OCI-LY3 (cell line): ENCODE measurements around the gene USH2A.

Experiments
- H2AFZ ChIP-seq: fragments of 200-600, 300-600 bp; shearing (Covaris generic); 2 replicates; pipeline ENCODE4 v1.6.0; 2014; ENCODE audit warnings: antibody characterized with exemption, low read depth, low read length
- H3K27ac ChIP-seq: fragments of 200-600, 300-600 bp; sonication (generic); 2 replicates; pipeline ENCODE4 v1.5.1; 2014; ENCODE audit warnings: mild to moderate bottlenecking, low read length, moderate library complexity, mixed read lengths
- H3K27me3 ChIP-seq: fragments of 200-600, 300-600 bp; sonication (generic); 2 replicates; pipeline ENCODE4 v1.6.1; 2014; ENCODE audit warnings: low read depth, low read length, mixed read lengths
- H3K36me3 ChIP-seq: fragments of 200-600, 300-600 bp; sonication (generic); replicated peaks from 2 replicates; pipeline ENCODE3; 2014; ENCODE audit warnings: low read depth, low read length, mixed read lengths
- H3K4me1 ChIP-seq: fragments of 300-600, 200-600 bp; sonication (generic); 2 replicates; pipeline ENCODE4 v1.6.1; 2014; ENCODE audit warnings: low read length, mixed read lengths
- H3K4me2 ChIP-seq: fragments of 200-600, 300-600 bp; sonication (generic); 2 replicates; pipeline ENCODE4 v1.6.1; 2014; ENCODE audit warnings: low read length, mixed read lengths
- H3K4me3 ChIP-seq: fragments of 300-600, 200-600 bp; sonication (generic); 2 replicates; pipeline ENCODE4 v1.5.1; 2014; ENCODE audit warnings: antibody characterized with exemption, mild to moderate bottlenecking, low read length, moderate library complexity
- H3K79me2 ChIP-seq: fragments of 300-600, 200-600 bp; shearing (Covaris generic); 2 replicates; pipeline ENCODE4 v1.6.1; 2014; ENCODE audit warnings: mild to moderate bottlenecking, low read length, mixed read lengths
- H3K9ac ChIP-seq: fragments of 300-600, 200-600 bp; shearing (Covaris generic); 2 replicates; pipeline ENCODE4 v1.6.0; 2014; ENCODE audit warnings: mild to moderate bottlenecking, low read length, moderate library complexity
- H3K9me3 ChIP-seq: fragments of 200-600, 300-600 bp; shearing (Covaris generic); 2 replicates; pipeline ENCODE4 v1.6.1; 2014; ENCODE audit warnings: low read length, mixed read lengths; ENCODE audit not compliant: insufficient read depth
- H4K20me1 ChIP-seq: fragments of 200-600, 300-600 bp; sonication (generic); 2 replicates; pipeline ENCODE4 v1.6.1; 2016; ENCODE audit warnings: low read length, mixed read lengths; ENCODE audit not compliant: insufficient read depth
- CTCF ChIP-seq: fragments of 200-600, 300-600 bp; sonication (generic); IDR thresholded peaks from 2 replicates; pipeline ENCODE4 v1.5.1; 2014; ENCODE audit warnings: antibody characterized with exemption, low read length, low read depth
- EZH2phosphoT487 ChIP-seq: fragments of 200-600 bp; shearing (Covaris generic); IDR thresholded peaks from 2 replicates; pipeline ENCODE4 v1.6.1; 2018; ENCODE audit warnings: antibody characterized with exemption, mixed run types, low read depth

USH2A gene

GRCh38 chr1:215835951-215836350, 587.3 kb downstream of the USH2A start:
- Histone ChIP-seq H3K36me3 (no peaks in the 10 kb centered on the region), H3K9ac (no peak overlapping the region), H3K27me3 (no peaks in the 10 kb centered on the region), H3K4me1 (no peaks in the 10 kb centered on the region), H3K4me3 (no peak overlapping the region), H3K79me2 (no peaks in the 10 kb centered on the region), H3K9me3 (no peaks in the 10 kb centered on the region), H3K27ac (no peak overlapping the region), H3K4me2 (no peak overlapping the region), H4K20me1 (no peaks in the 10 kb centered on the region), H2AFZ (no peak overlapping the region)
- TF ChIP-seq EZH2phosphoT487 (no peak), CTCF (no peak)

- Histone ChIP-seq H3K36me3 (no peaks in the 10 kb centered on the region), H3K4me3 (no peak overlapping the region), H3K79me2 (no peaks in the 10 kb centered on the region), H3K4me1 (no peaks in the 10 kb centered on the region), H2AFZ (no peak overlapping the region), H4K20me1 (no peaks in the 10 kb centered on the region), H3K9ac (no peak overlapping the region), H3K9me3 (no peaks in the 10 kb centered on the region), H3K27ac (no peak overlapping the region), H3K27me3 (no peaks in the 10 kb centered on the region), H3K4me2 (no peak overlapping the region)
- no peak for TF ChIP-seq EZH2phosphoT487
- no peak for TF ChIP-seq CTCF
Observed at GRCh38 chr1:215833941-215834729, 589.1 kb downstream of the USH2A start.

GRCh38 chr1:215830226-215830810, 592.9 kb downstream of the USH2A start:
- H3K27ac ChIP-seq, result no peak overlapping the region
- H3K9ac ChIP-seq, result no peak overlapping the region
- H3K4me3 ChIP-seq, result no peak overlapping the region
- H3K27me3 ChIP-seq, result no peaks in the 10 kb centered on the region
- H3K36me3 ChIP-seq, result no peaks in the 10 kb centered on the region
- H3K9me3 ChIP-seq, result no peaks in the 10 kb centered on the region
- no peaks in the 10 kb centered on the region for H3K79me2 ChIP-seq
- H3K4me1 ChIP-seq, result no peaks in the 10 kb centered on the region
- TF ChIP-seq EZH2phosphoT487 (no peak), CTCF (no peak)
- H4K20me1 ChIP-seq, result no peaks in the 10 kb centered on the region
- H3K4me2 ChIP-seq, result no peak overlapping the region
- no peak overlapping the region for H2AFZ ChIP-seq

GRCh38 chr1:215825056-215825455, 598.2 kb downstream of the USH2A start:
- Histone ChIP-seq H3K27ac (no peak overlapping the region), H4K20me1 (no peaks in the 10 kb centered on the region), H3K27me3 (no peaks in the 10 kb centered on the region)

More at GRCh38 chr1:215825056-215825455, 598.2 kb downstream of the USH2A start:
- no peaks in the 10 kb centered on the region for H3K79me2 ChIP-seq
- TF ChIP-seq CTCF (no peak), EZH2phosphoT487 (no peak)
- H3K4me2 ChIP-seq, result no peak overlapping the region
- no peaks in the 10 kb centered on the region for H3K9me3 ChIP-seq
- H2AFZ ChIP-seq, result no peak overlapping the region
- H3K9ac ChIP-seq, result no peak overlapping the region
- H3K36me3 ChIP-seq, result no peaks in the 10 kb centered on the region
- no peaks in the 10 kb centered on the region for H3K4me1 ChIP-seq
- H3K4me3 ChIP-seq, result no peak overlapping the region
